Stimulated activated CD8-positive, alpha-beta memory T cell treated with anti-CD3 and anti-CD28 coated beads, Interleukin-15, amount 100 ng/mL, for 4 hours (primary cell): ENCODE measurements around the gene SPATA31D4.
"Not testable (repeated sequence)": the region's sequence is repeated elsewhere in the genome, so short reads cannot be mapped to it uniquely, and the experiment has no call there.

Experiments used
- DNase-seq, 2 donors: peaks; one replicate each; pipeline ENCODE4 v3.0.0-alpha.2; 2020; ENCODE audit warnings: low read depth in 2 of 2

Gene SPATA31D4

DNA sequence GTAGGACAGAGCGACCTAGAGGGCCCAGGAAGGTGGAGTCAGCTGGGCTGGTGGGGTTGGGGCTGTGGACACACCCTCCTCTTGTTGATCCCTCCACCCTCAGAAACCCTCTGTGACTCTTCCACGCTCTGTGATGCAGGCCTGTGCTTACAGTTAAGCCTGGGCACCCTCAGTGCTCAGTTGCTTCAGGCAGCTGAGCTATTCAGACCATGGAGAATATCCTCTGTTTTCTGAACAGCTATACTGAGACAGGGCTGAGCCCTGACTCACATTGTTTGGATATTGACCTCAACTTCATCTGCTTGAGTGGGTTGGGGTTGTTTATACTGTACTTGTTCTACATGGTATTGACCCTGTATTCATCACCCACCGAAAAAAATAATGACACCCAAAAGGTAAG lies at the start of gene SPATA31D4:
Gene SPATA31D4, plus strand, starts transcription at position 124 of the 400 bp plus-strand sequence. Its CDS starts 86 bp downstream, at position 210.
- DNase-seq, result not testable (repeated sequence)

GRCh38 chr9:81878530-81878929 lies 49.7 kb upstream of the SPATA31D4 start:
- DNase-seq, result no peak

GRCh38 chr9:81879501-81879916 lies 48.7 kb upstream of the SPATA31D4 start:
- no peak for DNase-seq

DNA sequence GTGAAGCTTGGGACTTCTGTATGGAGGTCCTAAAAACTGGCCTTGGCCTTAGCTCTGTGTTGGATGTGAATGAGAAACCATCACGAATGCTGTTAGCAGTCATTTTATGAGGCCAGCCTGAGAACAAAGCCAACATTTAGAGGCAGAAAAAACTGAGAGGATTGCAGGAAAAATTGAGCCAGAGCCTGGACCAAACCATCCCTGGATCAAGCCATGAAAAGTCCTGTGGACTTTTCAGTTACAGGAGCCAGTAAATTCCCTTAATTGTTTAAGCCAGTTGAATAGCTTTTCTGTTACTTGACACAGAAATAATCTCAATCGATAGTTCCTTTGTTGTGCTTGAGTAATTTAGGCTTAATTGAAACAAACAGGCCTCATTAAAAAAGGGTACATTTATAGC lies 42.6 kb upstream of the SPATA31D4 start:
- DNase-seq, result no peak

- no peak for DNase-seq
Measured at GRCh38 chr9:81886665-81887064, 41.6 kb upstream of the SPATA31D4 start.

DNA sequence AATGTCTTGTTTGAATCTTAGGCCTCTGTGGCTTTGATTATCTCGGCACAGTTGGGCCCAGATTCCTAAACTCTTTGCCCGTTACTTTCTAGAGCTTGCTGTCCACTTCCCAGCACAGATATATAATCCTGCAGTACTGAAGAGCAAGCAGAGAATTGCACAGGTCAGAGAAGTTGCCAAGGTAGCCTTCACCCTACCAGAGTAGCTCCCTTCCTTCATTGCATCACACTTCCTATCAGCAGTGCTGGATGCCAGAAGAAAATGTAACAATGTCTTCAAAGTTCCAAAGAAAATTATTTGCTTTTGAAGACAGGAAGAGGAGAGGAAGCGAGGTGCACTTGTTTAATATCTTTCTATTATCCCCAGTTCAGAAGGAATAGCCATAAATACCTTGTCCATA lies 38.1 kb upstream of the SPATA31D4 start:
- no peak for DNase-seq

- DNase-seq, result no peak
Measured at GRCh38 chr9:81892440-81892839, 35.8 kb upstream of the SPATA31D4 start.

- no peak for DNase-seq
Measured at GRCh38 chr9:81893929-81894328, 34.3 kb upstream of the SPATA31D4 start.

- DNase-seq, result no peak
Measured at GRCh38 chr9:81894891-81895290, 33.3 kb upstream of the SPATA31D4 start.

DNA sequence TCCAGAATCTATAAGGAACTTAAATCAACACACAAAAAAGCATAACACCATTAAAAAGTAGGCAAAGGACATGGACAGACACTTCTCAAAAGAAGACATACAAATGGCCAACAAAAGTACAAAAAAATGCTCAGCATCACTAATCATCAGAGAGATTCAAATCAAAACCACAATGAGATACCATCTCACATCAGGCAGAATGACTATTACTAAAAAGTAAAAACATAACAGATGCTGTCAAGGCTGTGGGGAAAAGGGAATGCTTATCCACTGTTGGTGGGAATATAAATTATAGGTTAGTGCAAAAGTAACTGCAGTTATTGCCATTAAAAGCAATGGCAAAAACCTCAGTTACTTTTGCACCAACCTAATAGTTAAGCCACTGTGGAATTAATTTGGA lies 32.2 kb upstream of the SPATA31D4 start:
- no peak for DNase-seq

- no peak for DNase-seq
Measured at GRCh38 chr9:81898851-81899250, 29.4 kb upstream of the SPATA31D4 start.

DNA sequence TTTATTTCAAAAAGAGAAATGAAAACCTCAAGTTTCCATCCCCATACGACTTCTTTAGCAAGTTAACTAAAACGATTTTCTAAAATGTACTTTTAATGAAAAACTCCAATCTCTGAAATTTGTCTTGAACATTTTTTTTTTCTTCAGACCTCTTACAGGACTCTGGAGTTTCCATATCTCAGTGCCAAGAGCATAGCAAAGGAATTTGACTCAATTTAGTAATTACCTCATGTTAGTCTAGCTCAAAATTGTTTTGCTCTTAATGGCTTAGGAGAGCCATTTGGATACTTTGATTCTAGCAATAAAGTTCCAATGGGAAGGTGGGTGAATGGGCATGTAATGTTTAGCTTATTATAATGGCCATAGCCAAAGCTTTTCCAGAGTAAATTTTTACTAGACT lies 26.0 kb upstream of the SPATA31D4 start:
- no peak for DNase-seq

- DNase-seq, result no peak
Measured at GRCh38 chr9:81902626-81903025, 25.6 kb upstream of the SPATA31D4 start.

DNA sequence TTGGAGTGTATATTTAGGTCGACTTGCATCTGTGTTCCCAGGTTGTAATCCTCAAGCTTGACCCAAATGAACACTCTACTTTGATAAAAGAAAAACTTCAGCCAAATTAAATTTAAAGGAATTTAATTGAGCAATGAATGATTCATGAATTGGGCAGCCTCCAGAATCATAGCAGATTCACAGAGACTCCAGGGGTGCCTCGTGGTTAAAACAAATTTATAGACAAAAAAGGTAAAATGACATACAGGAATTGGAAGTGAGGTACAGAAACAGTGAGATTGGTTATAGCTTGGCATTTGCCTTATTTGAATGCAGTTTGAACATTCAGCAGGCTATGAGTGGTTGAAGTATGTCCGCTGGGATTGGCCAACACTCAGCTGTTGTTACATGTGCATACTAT lies 21.6 kb upstream of the SPATA31D4 start:
- DNase-seq, result no peak

- DNase-seq, result no peak
Measured at GRCh38 chr9:81912135-81912534, 16.1 kb upstream of the SPATA31D4 start.

GRCh38 chr9:81915801-81916505 lies 12.3 kb upstream of the SPATA31D4 start:
- no peak for DNase-seq

GRCh38 chr9:81918507-81918906 lies 9.7 kb upstream of the SPATA31D4 start:
- not testable (repeated sequence) for DNase-seq

DNA sequence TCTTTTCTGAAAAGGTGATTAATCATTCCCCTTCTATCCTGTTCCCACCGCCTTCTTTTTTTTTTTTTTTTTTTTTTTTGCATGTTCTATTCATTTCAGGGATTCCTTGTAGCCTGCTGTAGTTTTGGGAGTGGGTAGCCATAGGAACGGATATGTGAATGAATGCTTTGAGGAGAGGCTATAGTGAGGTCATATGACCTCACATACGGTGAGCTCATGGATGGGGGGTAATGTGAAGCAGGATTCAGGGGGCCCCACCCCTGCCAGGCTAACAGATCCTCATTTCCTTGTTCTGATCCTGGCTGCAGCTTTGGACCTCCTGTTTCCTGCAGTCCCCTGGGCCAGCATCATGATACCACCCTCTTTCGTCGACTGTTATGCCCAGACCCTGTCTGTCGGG lies 1.9 kb downstream of the SPATA31D4 start:
- DNase-seq, result not testable (repeated sequence)

DNA sequence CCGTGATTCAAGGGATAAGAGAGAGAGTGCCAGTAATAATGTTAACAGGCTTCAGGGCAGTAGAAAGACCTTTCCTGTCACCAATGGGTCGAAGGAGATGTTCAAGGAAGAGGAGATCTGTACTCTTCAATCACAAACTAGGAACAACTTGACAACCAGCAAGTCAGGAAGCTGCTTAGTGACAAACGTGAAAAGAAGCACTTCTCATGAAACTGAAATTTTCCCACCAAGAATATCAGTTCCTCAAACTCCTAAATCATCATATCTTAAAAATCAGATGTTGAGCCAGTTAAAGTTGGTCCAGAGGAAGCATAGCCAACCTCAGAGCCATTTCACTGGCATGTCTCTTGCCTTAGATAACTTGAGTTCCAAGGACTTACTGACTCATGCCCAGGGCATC lies 5.3 kb downstream of the SPATA31D4 start:
- DNase-seq, result not testable (repeated sequence)

DNA sequence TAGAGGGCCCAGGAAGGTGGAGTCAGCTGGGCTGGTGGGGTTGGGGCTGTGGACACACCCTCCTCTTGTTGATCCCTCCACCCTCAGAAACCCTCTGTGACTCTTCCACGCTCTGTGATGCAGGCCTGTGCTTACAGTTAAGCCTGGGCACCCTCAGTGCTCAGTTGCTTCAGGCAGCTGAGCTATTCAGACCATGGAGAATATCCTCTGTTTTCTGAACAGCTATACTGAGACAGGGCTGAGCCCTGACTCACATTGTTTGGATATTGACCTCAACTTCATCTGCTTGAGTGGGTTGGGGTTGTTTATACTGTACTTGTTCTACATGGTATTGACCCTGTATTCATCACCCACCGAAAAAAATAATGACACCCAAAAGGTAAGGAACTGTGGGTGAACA lies 15.2 kb downstream of the SPATA31D4 start, which contains the start of gene SPATA31D3:
Gene SPATA31D3, plus strand, starts transcription at position 108 of the 400 bp plus-strand sequence. Its CDS starts 86 bp downstream, at position 194.
- not testable (repeated sequence) for DNase-seq

- DNase-seq, result not testable (repeated sequence)
Measured at GRCh38 chr9:81948650-81949049, 20.4 kb downstream of the SPATA31D4 start.

DNA sequence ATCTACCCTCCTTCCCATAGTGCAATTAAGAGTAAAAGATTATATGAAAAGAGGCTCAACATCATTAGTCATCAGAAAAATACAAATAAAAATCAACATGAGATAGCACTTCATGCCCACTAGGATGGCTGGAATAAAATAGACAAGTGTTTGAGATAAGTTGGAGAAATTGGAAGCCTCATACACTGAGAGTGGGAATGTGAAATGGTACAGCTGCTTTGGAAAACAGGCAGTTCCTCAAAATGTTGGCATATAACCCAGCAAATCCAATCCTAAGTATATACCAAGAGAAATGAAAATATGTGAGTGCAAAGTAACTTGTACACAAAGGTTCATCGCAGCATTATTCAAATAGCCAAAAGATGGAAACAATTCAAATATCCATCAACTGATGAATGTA lies 24.9 kb downstream of the SPATA31D4 start:
- DNase-seq, result no peak

- DNase-seq, result no peak
Measured at GRCh38 chr9:81955625-81956024, 27.4 kb downstream of the SPATA31D4 start.
